ENCODE measurements around the gene DNM3.

DNA sequence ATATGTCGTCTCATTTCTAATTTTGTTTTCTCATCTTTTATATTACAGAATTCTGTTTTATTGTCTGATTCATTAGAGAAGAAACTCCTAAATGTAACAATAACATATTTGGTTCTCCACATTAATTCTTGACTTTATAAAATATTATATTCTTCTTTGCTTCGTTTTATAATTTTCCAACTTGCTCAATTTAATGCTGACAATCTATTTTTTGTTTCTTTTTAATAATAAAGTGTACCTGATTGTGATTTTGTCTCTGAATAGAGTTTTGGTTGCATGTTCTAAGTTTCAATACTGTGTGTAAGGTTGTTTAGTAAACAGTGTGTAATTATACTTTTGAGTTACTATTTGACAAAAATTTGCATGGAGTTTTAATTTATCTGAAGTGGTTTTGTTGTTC, 448.1 kb downstream of the DNM3 start:
- TF ChIP-seq, protein P1, sequence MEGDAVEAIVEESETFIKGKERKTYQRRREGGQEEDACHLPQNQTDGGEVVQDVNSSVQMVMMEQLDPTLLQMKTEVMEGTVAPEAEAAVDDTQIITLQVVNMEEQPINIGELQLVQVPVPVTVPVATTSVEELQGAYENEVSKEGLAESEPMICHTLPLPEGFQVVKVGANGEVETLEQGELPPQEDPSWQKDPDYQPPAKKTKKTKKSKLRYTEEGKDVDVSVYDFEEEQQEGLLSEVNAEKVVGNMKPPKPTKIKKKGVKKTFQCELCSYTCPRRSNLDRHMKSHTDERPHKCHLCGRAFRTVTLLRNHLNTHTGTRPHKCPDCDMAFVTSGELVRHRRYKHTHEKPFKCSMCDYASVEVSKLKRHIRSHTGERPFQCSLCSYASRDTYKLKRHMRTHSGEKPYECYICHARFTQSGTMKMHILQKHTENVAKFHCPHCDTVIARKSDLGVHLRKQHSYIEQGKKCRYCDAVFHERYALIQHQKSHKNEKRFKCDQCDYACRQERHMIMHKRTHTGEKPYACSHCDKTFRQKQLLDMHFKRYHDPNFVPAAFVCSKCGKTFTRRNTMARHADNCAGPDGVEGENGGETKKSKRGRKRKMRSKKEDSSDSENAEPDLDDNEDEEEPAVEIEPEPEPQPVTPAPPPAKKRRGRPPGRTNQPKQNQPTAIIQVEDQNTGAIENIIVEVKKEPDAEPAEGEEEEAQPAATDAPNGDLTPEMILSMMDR (IDR thresholded peaks at IDR 0.05): no peak
- no peak for TF ChIP-seq POLR2A (IDR thresholded peaks at IDR 0.05)

Data from lower leg skin (tissue), 3 donors.